Measurements from ENCODE around the gene CDH4.

CDH4 gene

DNA sequence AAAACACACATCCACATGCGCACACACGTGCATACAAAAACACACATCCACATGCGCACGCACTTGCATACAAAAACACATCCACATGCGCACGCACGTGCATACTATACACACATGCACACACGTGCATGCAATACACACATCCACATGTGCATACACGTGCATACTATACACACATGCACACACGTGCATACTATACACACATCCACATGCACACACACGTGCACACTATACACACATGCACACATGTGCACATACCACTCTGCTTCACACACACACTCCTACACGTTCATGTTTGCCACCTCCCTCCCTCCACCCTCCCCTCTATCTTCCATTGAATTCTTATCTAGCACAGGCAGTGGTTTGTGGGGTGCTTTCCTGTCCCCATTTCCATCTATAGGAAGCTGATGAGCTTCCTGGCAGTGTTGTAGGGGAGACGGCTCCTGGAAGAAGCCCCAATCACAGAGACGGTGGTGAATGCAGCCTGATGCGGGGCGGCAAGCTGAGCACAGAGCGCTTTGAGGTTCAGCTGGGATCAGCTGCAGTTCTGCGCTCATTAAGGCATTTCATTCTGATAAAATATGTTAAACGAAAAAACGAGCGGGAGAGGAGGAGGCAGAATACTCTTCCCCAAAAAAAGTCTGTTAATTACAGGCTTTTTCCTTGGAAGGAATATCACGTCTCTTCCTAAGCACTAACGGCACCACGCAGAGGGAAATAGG, 525.9 kb downstream of the CDH4 start:
- Histone ChIP-seq H3K27me3 (ENCODE audit: insufficient read depth, poor library complexity, severe bottlenecking) (no peaks in the 10 kb centered on the region), H3K4me3 (replicated peaks; ENCODE audit: insufficient read depth, low read length) (no peak overlapping the region), H3K27ac (replicated peaks) (no peak overlapping the region)
- no peak for TF ChIP-seq POLR2AphosphoS5 (IDR thresholded peaks at IDR 0.05; ENCODE audit: low read depth)
- TF ChIP-seq, protein P1, sequence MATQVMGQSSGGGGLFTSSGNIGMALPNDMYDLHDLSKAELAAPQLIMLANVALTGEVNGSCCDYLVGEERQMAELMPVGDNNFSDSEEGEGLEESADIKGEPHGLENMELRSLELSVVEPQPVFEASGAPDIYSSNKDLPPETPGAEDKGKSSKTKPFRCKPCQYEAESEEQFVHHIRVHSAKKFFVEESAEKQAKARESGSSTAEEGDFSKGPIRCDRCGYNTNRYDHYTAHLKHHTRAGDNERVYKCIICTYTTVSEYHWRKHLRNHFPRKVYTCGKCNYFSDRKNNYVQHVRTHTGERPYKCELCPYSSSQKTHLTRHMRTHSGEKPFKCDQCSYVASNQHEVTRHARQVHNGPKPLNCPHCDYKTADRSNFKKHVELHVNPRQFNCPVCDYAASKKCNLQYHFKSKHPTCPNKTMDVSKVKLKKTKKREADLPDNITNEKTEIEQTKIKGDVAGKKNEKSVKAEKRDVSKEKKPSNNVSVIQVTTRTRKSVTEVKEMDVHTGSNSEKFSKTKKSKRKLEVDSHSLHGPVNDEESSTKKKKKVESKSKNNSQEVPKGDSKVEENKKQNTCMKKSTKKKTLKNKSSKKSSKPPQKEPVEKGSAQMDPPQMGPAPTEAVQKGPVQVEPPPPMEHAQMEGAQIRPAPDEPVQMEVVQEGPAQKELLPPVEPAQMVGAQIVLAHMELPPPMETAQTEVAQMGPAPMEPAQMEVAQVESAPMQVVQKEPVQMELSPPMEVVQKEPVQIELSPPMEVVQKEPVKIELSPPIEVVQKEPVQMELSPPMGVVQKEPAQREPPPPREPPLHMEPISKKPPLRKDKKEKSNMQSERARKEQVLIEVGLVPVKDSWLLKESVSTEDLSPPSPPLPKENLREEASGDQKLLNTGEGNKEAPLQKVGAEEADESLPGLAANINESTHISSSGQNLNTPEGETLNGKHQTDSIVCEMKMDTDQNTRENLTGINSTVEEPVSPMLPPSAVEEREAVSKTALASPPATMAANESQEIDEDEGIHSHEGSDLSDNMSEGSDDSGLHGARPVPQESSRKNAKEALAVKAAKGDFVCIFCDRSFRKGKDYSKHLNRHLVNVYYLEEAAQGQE (IDR thresholded peaks at IDR 0.05; ENCODE audit: insufficient replicate concordance, low read depth) = no peak
- TF ChIP-seq GABPA (IDR thresholded peaks at IDR 0.05; ENCODE audit: low read depth) = no peak
- TF ChIP-seq, protein P2, sequence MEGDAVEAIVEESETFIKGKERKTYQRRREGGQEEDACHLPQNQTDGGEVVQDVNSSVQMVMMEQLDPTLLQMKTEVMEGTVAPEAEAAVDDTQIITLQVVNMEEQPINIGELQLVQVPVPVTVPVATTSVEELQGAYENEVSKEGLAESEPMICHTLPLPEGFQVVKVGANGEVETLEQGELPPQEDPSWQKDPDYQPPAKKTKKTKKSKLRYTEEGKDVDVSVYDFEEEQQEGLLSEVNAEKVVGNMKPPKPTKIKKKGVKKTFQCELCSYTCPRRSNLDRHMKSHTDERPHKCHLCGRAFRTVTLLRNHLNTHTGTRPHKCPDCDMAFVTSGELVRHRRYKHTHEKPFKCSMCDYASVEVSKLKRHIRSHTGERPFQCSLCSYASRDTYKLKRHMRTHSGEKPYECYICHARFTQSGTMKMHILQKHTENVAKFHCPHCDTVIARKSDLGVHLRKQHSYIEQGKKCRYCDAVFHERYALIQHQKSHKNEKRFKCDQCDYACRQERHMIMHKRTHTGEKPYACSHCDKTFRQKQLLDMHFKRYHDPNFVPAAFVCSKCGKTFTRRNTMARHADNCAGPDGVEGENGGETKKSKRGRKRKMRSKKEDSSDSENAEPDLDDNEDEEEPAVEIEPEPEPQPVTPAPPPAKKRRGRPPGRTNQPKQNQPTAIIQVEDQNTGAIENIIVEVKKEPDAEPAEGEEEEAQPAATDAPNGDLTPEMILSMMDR (IDR thresholded peaks at IDR 0.05; ENCODE audit: insufficient read depth, low read length) = no peak
- no peak for TF ChIP-seq SPI1 (IDR thresholded peaks at IDR 0.05; ENCODE audit: borderline replicate concordance, low read depth)
- DNase-seq (ENCODE audit: low read depth in 1 of 2, low spot score in 1 of 2) = no peak

DNA sequence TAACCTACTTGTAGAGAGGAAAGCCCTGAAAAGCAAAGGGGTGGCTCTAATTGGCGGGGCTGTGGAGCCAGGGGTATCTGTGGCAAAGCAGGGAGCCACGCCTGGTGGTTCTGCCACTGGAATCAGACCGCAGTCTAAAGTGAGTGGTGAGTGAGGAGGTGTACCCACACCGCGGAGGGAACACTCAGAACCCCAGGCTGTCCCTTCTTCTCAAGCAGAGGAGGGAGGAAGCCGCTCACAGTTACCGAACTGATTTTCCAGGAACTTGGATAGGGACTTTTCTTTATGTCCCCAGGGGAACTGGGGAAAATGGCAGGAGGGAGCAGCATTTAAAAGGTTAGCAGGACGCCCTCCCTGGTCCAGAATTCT, 526.4 kb downstream of the CDH4 start:
- H3K27me3 ChIP-seq (ENCODE audit: insufficient read depth, poor library complexity, severe bottlenecking) = no peaks in the 10 kb centered on the region
- H3K27ac ChIP-seq (replicated peaks) = no peak overlapping the region
- H3K4me3 ChIP-seq (replicated peaks; ENCODE audit: insufficient read depth, low read length) = no peak overlapping the region
- TF ChIP-seq GABPA (IDR thresholded peaks at IDR 0.05; ENCODE audit: low read depth) = no peak
- DNase-seq (ENCODE audit: low read depth in 1 of 2, low spot score in 1 of 2) = no peak

DNA sequence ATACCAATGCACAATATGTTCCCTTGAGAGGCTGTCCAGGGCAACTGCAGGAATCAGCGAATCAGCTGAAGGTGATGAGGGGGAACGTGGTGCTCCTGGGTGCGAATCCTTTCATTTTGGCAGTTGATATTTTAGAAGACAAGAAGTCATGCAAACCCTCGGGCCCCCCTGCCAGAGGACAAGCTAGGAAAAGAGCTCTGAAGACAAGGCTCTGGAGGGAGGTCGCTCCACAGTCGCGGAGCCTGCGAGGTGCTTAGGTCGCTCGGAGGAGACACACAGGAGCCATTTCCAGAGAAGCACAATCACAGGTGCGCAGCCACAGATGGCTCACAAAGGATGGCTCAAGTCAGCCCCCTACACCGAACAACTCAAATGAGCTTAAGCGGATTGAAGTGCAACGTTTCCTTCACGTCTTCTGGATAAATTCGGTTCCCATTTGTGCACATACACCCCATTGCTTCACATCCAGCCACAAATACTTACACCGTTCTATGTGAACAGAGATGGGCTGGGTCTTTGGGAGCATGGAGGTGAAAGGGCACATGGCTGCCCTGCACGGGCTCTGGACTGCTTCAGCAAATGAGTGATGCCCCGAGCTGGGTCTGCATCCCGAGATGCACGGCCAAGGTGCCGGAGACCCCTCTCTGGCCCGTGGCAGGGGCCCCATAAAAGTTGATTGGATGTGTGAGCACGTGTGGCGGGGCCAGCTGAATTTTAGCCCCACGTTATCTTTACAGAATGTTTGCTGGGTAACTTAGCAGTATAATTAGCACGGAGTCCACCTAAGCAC, 527.3 kb downstream of the CDH4 start:
- H3K27me3 ChIP-seq (ENCODE audit: insufficient read depth, poor library complexity, severe bottlenecking) = no peaks in the 10 kb centered on the region
- TF ChIP-seq, protein P2 (IDR thresholded peaks at IDR 0.05; ENCODE audit: insufficient read depth, low read length) = no peak
- TF ChIP-seq GABPA (IDR thresholded peaks at IDR 0.05; ENCODE audit: low read depth) (no peak), POLR2AphosphoS5 (IDR thresholded peaks at IDR 0.05; ENCODE audit: low read depth) (no peak), SPI1 (IDR thresholded peaks at IDR 0.05; ENCODE audit: borderline replicate concordance, low read depth) (no peak)
- TF ChIP-seq, protein P1 (IDR thresholded peaks at IDR 0.05; ENCODE audit: insufficient replicate concordance, low read depth) = no peak
- DNase-seq (ENCODE audit: low read depth in 1 of 2, low spot score in 1 of 2) = no peak
- no peak overlapping the region for H3K4me3 ChIP-seq (replicated peaks; ENCODE audit: insufficient read depth, low read length)
- H3K27ac ChIP-seq (replicated peaks) = no peak overlapping the region

DNA sequence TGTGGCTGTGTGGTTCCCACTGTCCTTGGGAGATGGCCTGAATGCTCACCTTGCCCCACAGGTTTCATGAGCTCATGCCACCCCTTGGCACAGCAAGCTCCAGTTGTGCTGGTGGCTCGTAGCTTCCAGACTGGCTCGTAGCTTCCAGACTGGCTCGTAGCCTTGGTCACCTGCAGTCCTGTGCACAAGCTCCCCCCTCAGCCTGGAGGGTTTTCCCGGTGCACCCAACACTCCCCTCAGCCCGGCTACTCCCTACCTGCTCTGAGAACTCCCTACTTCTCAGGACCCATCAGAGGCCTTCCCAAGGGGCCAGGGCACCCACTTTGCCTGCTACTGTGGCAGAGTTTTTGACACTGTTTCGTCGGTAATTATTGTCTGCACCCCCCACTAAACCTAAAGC, 528.0 kb downstream of the CDH4 start:
- no peak overlapping the region for H3K4me3 ChIP-seq (replicated peaks; ENCODE audit: insufficient read depth, low read length)
- DNase-seq (ENCODE audit: low read depth in 1 of 2, low spot score in 1 of 2) = no peak
- no peak overlapping the region for H3K27ac ChIP-seq (replicated peaks)
- no peaks in the 10 kb centered on the region for H3K27me3 ChIP-seq (ENCODE audit: insufficient read depth, poor library complexity, severe bottlenecking)
- TF ChIP-seq, protein P2 (IDR thresholded peaks at IDR 0.05; ENCODE audit: insufficient read depth, low read length) = no peak
- TF ChIP-seq GABPA (IDR thresholded peaks at IDR 0.05; ENCODE audit: low read depth) (no peak), POLR2AphosphoS5 (IDR thresholded peaks at IDR 0.05; ENCODE audit: low read depth) (no peak), SPI1 (IDR thresholded peaks at IDR 0.05; ENCODE audit: borderline replicate concordance, low read depth) (no peak)
- TF ChIP-seq, protein P1 (IDR thresholded peaks at IDR 0.05; ENCODE audit: insufficient replicate concordance, low read depth) = no peak
